G401 (cell line): Measurements from ENCODE around the gene KAZN. TPM values are rescaled to one million over a fixed set of nuclear protein-coding genes. Genes with fewer than 3 reads are reported as not detected.

Experiments used
- DNase-seq: peaks from one replicate; pipeline ENCODE4 v3.0.0-alpha.2; 2015; ENCODE audit warnings: low spot score
- in situ Hi-C: cut with HindIII; loops from 2 replicates; pipeline ENCODE4 v1.10.0; 2016; ENCODE audit warnings: low sequenced_read_pairs, mixed read lengths
- total RNA-seq: library from RNA; depleted of rRNA; stranded (reverse); fragments of >200 nt; shearing (Covaris generic); gene quantifications from 2 replicates; pipeline ENCODE4 v1.2.3, GENCODE V29; 2014

Gene KAZN
- total RNA-seq, 1 experiment from 2014 or later, result 9.8 TPM

DNA sequence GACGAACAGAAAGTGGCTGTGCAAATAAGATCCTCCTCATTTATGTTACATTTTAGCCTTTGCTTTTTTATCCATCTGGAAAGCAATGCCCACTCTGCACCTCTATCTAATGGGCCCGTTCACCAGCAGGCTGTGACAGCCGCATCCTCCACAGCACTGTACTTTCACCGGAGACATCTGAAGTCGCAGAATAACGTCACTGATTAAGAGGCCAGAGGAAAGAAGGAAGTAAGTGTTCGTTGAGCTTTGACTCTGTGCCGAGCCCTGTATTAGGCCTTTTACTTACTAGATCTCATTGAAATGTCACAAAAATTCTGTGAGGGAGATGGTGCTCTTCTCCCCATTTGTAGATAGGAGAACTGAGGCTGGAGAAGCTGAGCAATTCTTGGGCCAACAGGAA is 62.3 kb downstream of the KAZN start:
- DNase-seq, result no peak
- in situ Hi-C loops, result no loop called here

GRCh38 chr1:14661222-14661621 is 62.7 kb downstream of the KAZN start:
- peak; percentile 31 for DNase-seq

DNA sequence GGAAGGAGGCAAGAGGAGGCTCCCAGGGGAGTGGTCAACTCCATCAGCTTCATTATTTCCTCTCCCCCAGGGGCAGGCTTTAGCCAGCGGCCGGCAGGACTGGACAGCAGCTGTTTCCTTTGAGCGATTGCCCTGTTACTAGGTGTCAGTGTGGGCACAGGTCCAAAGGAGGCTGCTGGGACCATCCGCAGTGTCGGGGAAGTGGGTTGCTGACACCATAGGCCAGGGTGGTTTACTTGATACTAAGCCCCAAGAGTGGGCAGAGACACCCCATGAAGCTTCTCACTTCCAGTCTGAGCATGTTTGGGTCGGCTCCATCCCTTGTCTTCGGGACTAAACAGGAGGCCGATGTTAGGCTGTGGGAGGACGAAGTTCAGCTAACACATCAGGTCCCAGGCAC is 63.6 kb downstream of the KAZN start:
- no peak for DNase-seq
- in situ Hi-C loops, result no loop called here

More at GRCh38 chr1:14661222-14661621, 62.7 kb downstream of the KAZN start:
- in situ Hi-C loops, result no loop called here

GRCh38 chr1:14663773-14664172 is 65.3 kb downstream of the KAZN start:
- DNase-seq, result no peak
- in situ Hi-C loops, result no loop called here

GRCh38 chr1:14666373-14666772 is 67.9 kb downstream of the KAZN start:
- in situ Hi-C loops, result no loop called here
- DNase-seq, result no peak

DNA sequence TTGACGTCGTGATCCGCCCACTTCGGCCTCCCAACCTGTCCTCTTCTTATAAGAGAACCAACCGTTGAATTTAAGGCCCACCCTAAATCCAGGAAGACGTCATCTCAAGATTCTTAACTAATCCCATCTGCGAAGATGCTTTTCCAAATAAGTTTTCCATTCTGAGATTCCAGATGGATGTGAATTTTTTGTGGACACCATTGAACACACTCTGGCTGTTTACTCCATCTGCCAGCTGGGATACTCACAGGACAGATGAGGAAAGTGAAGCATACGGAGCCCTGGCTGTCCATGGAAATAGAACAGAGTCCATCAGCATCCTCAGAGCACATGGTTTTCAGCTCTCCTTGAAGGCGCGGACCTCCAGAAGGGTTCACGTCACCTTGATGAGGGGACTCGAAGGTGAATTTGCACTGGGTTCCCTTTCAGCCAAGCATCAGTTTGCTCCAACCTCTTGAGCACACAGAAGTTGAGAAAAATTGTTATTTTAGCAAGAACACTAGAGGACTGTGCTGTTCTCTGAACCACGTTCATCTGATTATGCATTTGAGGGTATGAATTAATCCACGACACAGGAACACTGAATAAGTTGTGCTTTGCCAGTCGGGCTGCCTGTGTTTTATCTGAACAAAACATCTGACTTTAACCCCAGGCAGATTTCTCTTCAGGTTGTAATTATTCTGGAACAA is 68.6 kb downstream of the KAZN start:
- in situ Hi-C loops, result no loop called here
- DNase-seq, result no peak

DNA sequence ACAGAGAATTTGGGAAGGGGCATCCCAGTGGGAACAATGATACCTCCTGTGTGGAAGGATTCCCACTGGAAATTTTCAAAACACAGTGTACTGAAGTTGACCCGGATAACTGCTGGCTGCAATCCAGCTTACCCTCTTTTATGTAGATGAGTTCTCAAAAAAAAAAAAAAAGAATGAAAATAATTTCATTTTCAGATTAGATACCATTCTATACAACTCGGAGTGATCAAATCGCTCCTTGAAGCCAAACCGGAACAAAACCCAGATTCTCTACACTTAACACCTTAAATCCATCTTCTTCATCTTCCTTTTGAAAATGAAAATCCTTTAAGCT is 69.1 kb downstream of the KAZN start:
- DNase-seq, result peak; percentile 48
- in situ Hi-C loops, result no loop called here

GRCh38 chr1:14668538-14668937 is 70.1 kb downstream of the KAZN start:
- in situ Hi-C loops, result no loop called here

DNA sequence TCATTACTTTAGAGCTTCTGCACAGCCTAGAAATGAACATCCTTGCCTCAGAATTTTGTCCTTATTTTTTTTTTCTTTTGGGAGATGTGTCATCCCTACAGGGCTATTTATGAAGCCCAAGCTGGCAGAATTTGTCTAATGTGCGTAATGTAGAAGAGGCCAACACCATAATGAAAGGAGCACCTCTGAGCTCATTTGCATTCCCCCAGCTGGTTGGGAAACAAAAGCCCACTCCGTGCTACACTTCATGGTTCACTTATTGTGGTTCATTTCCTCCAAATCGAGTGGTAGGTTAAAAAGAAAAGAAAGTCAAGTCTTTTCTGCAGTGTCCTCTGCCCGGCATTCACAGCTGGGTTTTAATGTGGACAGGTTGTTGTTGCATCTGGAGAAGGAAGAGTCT is 73.5 kb downstream of the KAZN start:
- DNase-seq, result no peak
- in situ Hi-C loops, result no loop called here

More at GRCh38 chr1:14668538-14668937, 70.1 kb downstream of the KAZN start:
- DNase-seq, result peak; percentile 39

GRCh38 chr1:14674030-14674429 is 75.5 kb downstream of the KAZN start:
- no peak for DNase-seq
- in situ Hi-C loops, result no loop called here

DNA sequence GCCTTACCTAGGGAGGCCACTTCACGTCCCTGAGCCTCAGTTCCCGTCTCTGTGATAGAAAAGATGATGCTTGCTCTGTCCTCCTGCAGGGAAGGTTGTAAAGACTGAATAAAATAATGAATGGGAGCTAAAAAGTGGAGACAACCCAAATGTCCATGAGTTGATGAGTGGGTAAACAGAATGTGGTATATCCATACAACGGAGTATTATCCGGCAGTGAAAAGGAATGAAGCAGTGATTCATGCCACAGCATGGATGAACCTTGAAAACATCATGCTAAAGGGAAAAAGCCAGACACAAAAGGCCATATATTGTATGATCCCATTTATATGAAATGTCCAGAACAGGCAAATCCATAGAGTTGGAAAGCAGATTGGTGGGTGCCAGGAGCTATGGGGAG is 77.9 kb downstream of the KAZN start:
- DNase-seq, result no peak
- in situ Hi-C loops, result no loop called here

DNA sequence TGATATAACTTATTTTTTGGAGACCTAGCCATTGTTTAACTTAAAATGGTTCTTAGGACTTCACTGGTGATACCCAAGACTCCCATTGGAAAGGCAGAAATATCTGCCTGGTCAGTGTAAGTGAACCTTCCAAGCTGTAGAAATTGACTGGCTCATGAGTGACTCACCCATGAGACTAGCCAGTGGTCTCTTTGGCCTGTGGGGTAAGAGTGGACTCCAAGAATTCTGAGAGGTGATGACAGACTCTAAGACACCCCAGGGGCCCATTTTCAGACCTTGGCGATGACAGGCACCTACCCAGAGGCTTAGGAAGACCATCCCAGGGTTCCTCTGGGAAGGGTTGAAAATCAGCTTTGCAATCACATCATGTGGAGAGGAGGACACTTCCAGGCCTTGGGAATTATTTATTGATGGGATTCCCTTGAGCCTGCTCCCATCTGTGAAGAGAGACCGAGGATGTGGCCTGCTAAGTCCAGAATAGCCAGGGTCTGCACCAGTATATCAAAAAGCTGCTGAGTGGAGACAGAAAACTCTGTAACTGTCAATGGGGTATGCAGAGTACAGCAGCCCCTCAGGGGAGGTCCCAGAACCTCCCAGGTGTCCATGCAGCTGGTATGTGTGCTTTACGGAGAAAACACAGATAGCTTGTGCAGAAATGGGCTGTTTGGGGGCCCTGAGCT is 78.9 kb downstream of the KAZN start:
- in situ Hi-C loops, result no loop called here
- no peak for DNase-seq

DNA sequence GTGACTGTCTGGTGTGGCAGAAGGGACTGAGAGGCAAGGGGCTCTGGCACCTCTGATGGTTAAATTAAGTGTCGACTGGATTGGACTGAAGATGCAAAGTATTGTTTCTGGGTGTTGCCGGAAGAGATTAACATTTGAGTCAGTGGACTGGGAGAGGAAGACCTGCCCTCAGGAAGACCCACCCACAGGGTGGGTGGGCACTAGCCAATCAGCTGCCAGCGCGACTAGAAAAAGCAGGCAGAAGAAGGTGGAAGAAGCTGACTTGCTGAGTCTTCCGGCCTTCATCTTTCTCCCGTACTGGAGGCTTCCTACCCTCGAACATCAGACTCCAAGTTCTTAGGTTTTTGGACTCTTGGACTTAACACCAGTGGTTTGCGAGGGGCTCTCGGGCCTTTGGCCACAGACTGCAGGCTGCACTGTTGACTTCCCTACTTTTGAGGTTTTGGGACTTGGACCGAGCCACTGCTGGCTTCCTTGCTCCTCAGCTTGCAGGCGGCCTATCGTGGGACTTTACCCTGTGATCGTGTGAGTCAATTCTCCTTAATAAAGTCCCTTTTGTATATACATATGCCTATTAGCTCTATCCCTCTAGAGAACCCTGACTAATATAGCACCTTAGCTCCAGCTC is 79.6 kb downstream of the KAZN start:
- no peak for DNase-seq
- in situ Hi-C loops, result no loop called here

DNA sequence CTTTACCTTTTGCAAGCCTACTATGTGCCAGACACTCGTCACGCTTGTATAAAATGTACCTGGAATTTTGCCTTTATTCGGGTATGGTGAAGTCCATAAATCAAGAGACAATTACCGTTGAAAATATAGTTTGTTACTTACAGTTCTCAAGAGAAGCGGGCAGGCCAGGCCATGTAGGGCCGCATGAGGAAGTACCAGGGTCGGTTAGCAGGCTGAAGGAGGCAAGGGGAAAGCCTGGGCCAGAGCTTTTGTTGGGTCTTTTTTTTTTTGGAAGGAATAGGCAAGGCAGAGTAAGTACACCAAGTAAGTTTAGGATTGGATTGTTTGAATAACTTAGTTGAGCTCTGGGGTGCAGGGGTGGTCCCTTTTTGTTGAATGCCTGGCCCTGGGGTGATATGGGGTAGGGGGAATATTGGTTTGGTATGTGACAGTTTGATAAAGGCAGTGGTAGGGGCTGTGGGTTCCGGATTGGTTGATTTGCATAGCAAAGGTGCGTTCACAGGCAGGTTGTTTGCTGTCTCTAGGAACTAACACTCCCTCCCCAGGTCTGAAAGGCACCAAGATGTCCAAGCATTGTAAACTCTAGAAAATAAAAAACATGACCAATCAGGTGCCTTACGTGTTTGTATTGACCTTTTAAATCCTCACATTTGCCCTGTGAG is 80.7 kb downstream of the KAZN start:
- in situ Hi-C loops, result no loop called here
- DNase-seq, result no peak

GRCh38 chr1:14681182-14681581 is 82.7 kb downstream of the KAZN start:
- in situ Hi-C loops, result no loop called here
- DNase-seq, result no peak

- no peak for DNase-seq
- in situ Hi-C loops, result no loop called here
Observed at GRCh38 chr1:14682941-14683621, 84.6 kb downstream of the KAZN start.

- in situ Hi-C loops, result no loop called here
- no peak for DNase-seq
Observed at GRCh38 chr1:14685078-14685477, 86.6 kb downstream of the KAZN start.

DNA sequence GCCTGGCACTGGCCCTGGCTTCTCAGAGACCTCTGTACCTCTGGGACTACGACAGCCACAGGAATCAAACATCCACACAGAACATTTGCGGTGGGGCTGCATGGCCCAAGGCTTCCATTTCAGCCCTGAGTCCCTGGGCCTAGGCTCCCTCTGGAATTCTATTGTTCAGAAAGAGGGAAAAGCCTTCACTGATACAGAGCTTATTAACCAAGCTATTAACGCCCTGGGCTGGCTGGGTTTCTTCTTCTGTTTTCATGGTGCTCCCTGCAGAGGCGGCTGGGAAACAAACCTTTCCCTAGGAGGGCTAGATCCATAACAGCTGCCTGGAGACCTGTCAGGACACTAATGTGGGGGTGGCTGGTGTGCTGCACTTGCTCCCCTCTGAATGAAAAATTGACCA is 88.2 kb downstream of the KAZN start:
- in situ Hi-C loops, result no loop called here
- no peak for DNase-seq

GRCh38 chr1:14687147-14687546 is 88.7 kb downstream of the KAZN start:
- in situ Hi-C loops, result no loop called here
- DNase-seq, result no peak
